ENCODE measurements around the gene FYN.

The FYN gene

DNA sequence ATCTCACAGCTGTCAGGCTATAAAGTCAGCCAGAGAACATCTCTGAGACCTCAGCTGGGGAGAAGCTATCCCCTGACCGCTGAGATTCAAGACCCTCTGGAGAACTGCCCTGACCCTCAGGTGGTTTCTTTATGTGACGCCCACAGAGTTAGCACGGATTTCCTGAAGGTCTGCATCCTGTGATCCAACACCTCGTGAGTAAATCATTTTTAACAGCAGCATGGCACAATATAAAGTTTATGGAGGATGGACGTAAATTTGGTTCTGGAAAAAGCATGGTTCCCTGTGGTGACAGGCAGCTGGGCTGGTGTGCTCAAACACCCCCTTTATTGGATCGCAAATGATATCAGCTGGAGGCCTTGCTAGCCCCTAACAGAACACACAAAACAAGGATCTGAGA lies 242.2 kb downstream of the FYN start:
- H3K27ac ChIP-seq (ENCODE audit: low read depth, low read length): no peak overlapping the region
- no peaks in the 10 kb centered on the region for H3K36me3 ChIP-seq (ENCODE audit: low read length)
- TF ChIP-seq, protein P1, sequence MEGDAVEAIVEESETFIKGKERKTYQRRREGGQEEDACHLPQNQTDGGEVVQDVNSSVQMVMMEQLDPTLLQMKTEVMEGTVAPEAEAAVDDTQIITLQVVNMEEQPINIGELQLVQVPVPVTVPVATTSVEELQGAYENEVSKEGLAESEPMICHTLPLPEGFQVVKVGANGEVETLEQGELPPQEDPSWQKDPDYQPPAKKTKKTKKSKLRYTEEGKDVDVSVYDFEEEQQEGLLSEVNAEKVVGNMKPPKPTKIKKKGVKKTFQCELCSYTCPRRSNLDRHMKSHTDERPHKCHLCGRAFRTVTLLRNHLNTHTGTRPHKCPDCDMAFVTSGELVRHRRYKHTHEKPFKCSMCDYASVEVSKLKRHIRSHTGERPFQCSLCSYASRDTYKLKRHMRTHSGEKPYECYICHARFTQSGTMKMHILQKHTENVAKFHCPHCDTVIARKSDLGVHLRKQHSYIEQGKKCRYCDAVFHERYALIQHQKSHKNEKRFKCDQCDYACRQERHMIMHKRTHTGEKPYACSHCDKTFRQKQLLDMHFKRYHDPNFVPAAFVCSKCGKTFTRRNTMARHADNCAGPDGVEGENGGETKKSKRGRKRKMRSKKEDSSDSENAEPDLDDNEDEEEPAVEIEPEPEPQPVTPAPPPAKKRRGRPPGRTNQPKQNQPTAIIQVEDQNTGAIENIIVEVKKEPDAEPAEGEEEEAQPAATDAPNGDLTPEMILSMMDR (IDR thresholded peaks at IDR 0.05; ENCODE audit: insufficient read depth, low read length, poor library complexity, severe bottlenecking): no peak
- no peak for TF ChIP-seq EZH2phosphoT487 (conservative IDR thresholded peaks at IDR 0.05; ENCODE audit: low read length)
- no peaks in the 10 kb centered on the region for H3K9me2 ChIP-seq (replicated peaks; ENCODE audit: insufficient read depth, low read length)
- H3K4me3 ChIP-seq (ENCODE audit: insufficient read depth, low read length, poor library complexity, severe bottlenecking): no peak overlapping the region
- H3K27me3 ChIP-seq (ENCODE audit: low read length): no peaks in the 10 kb centered on the region
- H3K79me2 ChIP-seq (ENCODE audit: insufficient read depth, low read length): no peaks in the 10 kb centered on the region
- H3F3A ChIP-seq (ENCODE audit: insufficient read depth): no peaks in the 10 kb centered on the region
- H3K9ac ChIP-seq (ENCODE audit: low read length): no peak overlapping the region
- no peaks in the 10 kb centered on the region for H3K9me3 ChIP-seq (ENCODE audit: insufficient read depth, low read length)
- H4K20me1 ChIP-seq (ENCODE audit: low read depth, low read length): no peaks in the 10 kb centered on the region
- H3K4me2 ChIP-seq (ENCODE audit: low read depth, low read length, poor library complexity, severe bottlenecking): no peak overlapping the region
- no peak overlapping the region for H2AFZ ChIP-seq (ENCODE audit: low read depth, low read length, severe bottlenecking)

DNA sequence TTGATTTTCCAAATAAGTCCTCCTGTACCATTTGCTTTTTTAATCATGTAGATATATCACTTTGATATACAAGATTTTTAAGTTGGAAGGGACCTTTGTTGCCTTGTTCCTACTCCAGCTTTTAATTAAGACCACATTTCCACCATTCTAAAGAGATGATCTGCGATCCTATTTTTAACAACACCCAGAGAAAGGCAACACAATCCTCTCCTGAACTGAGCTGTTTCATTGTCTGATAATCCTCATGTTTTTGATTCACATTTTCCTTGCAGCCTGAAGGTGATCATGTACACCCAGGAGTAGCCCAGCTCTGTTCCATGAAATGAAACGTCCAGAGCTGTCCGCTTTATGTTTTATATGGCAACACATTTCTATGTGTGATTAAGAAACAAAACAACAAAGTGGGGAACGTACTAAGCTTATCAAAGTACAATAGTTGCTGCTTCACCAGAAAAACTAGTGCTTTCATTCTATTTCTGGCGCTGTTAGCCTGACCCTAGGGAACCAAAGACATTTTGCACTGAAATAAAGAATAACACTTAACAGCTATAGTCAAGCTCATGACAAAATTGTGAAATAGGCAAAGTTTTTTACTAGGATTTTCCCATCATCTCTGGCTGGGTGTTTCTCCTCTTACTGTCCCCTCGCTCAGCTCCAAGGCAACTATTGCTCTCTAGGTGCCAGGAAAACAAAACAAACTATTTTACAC lies 245.0 kb downstream of the FYN start:
- Histone ChIP-seq H3K27ac (ENCODE audit: low read depth, low read length) (no peak overlapping the region), H3K4me2 (ENCODE audit: low read depth, low read length, poor library complexity, severe bottlenecking) (no peak overlapping the region), H3K9me3 (ENCODE audit: insufficient read depth, low read length) (no peaks in the 10 kb centered on the region), H2AFZ (ENCODE audit: low read depth, low read length, severe bottlenecking) (no peak overlapping the region), H3F3A (ENCODE audit: insufficient read depth) (no peaks in the 10 kb centered on the region), H3K4me3 (ENCODE audit: insufficient read depth, low read length, poor library complexity, severe bottlenecking) (no peak overlapping the region), H3K36me3 (ENCODE audit: low read length) (no peaks in the 10 kb centered on the region), H3K9ac (ENCODE audit: low read length) (no peak overlapping the region), H3K9me2 (replicated peaks; ENCODE audit: insufficient read depth, low read length) (no peaks in the 10 kb centered on the region), H3K79me2 (ENCODE audit: insufficient read depth, low read length) (no peaks in the 10 kb centered on the region), H3K27me3 (ENCODE audit: low read length) (no peaks in the 10 kb centered on the region), H4K20me1 (ENCODE audit: low read depth, low read length) (no peaks in the 10 kb centered on the region)
- TF ChIP-seq, protein P1 (IDR thresholded peaks at IDR 0.05; ENCODE audit: insufficient read depth, low read length, poor library complexity, severe bottlenecking): no peak
- TF ChIP-seq EZH2phosphoT487 (conservative IDR thresholded peaks at IDR 0.05; ENCODE audit: low read length): no peak

DNA sequence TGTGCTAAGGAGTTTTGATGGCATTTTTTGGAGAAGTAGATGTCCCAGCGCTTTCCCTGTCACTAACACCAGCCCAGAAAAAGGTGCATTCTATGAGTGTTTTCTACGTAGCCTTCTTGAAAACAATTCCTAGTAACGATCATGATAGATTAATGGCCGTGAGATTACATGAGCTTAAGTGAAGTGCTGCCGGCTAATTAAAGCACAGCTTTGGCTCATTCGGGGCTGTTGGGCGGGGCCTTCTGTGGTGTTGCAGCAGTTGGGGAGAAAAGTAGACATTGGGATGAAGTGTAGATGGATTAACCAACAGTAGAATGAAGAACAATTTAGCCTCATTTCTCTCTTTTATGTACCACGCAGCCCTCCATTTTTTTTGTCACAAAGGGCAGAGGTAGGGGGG lies 246.8 kb downstream of the FYN start:
- Histone ChIP-seq H3K9ac (ENCODE audit: low read length) (no peak overlapping the region), H3K79me2 (ENCODE audit: insufficient read depth, low read length) (no peaks in the 10 kb centered on the region), H2AFZ (ENCODE audit: low read depth, low read length, severe bottlenecking) (no peak overlapping the region)

More for the DNA sequence above, 246.8 kb downstream of the FYN start:
- H3K4me2 ChIP-seq (ENCODE audit: low read depth, low read length, poor library complexity, severe bottlenecking): no peak overlapping the region
- H3K4me3 ChIP-seq (ENCODE audit: insufficient read depth, low read length, poor library complexity, severe bottlenecking): no peak overlapping the region
- H3K9me3 ChIP-seq (ENCODE audit: insufficient read depth, low read length): no peaks in the 10 kb centered on the region
- H3K27me3 ChIP-seq (ENCODE audit: low read length): no peaks in the 10 kb centered on the region
- H3K36me3 ChIP-seq (ENCODE audit: low read length): no peaks in the 10 kb centered on the region
- no peaks in the 10 kb centered on the region for H3F3A ChIP-seq (ENCODE audit: insufficient read depth)
- no peaks in the 10 kb centered on the region for H4K20me1 ChIP-seq (ENCODE audit: low read depth, low read length)
- H3K27ac ChIP-seq (ENCODE audit: low read depth, low read length): no peak overlapping the region
- H3K9me2 ChIP-seq (replicated peaks; ENCODE audit: insufficient read depth, low read length): no peaks in the 10 kb centered on the region
- TF ChIP-seq, protein P1 (IDR thresholded peaks at IDR 0.05; ENCODE audit: insufficient read depth, low read length, poor library complexity, severe bottlenecking): no peak
- TF ChIP-seq EZH2phosphoT487 (conservative IDR thresholded peaks at IDR 0.05; ENCODE audit: low read length): no peak

Data from SU-DHL-6 (cell line).